OCI-LY1 (cell line): ENCODE results near the gene LRRC72.

Experiments used
- H2AFZ ChIP-seq: fragments of 200-600 bp; sonication (generic), shearing (Covaris generic); 2 replicates; pipeline ENCODE4 v1.6.0; 2014; ENCODE audit warnings: antibody characterized with exemption, mild to moderate bottlenecking, low read length
- H3F3A ChIP-seq: fragments of 200-600 bp; sonication (generic), shearing (Covaris generic); 2 replicates; pipeline ENCODE4 v1.6.0; 2014; ENCODE audit warnings: mild to moderate bottlenecking, antibody characterized with exemption, low read length, moderate library complexity; ENCODE audit not compliant: insufficient read depth
- H3K27ac ChIP-seq: fragments of 200-600 bp; sonication (generic); 2 replicates; pipeline ENCODE4 v1.5.1; 2014; ENCODE audit warnings: low read length, mixed run types, mild to moderate bottlenecking, low read depth; ENCODE audit not compliant: poor library complexity, severe bottlenecking
- H3K27me3 ChIP-seq: fragments of 200-600 bp; sonication (generic); 2 replicates; pipeline ENCODE4 v1.6.0; 2014; ENCODE audit warnings: antibody characterized with exemption, mild to moderate bottlenecking, low read length, moderate library complexity; ENCODE audit not compliant: insufficient read depth
- H3K36me3 ChIP-seq: fragments of 200-600 bp; sonication (generic); 2 replicates; pipeline ENCODE4 v1.6.1; 2014; ENCODE audit warnings: mild to moderate bottlenecking, antibody characterized with exemption, low read length, moderate library complexity, mixed read lengths; ENCODE audit not compliant: insufficient read depth
- H3K4me1 ChIP-seq: fragments of 200-600 bp; sonication (generic); 2 replicates; pipeline ENCODE4 v1.5.1; 2014; ENCODE audit warnings: mild to moderate bottlenecking, low read length, moderate library complexity; ENCODE audit not compliant: insufficient read depth, severe bottlenecking
- H3K4me2 ChIP-seq: fragments of 200-600 bp; sonication (generic), shearing (Covaris generic); 2 replicates; pipeline ENCODE4 v1.6.1; 2014; ENCODE audit warnings: low read length
- H3K4me3 ChIP-seq: fragments of 200-600 bp; sonication (generic); 2 replicates; pipeline ENCODE4 v1.5.1; 2014; ENCODE audit warnings: low read length, low read depth, mild to moderate bottlenecking, mixed read lengths; ENCODE audit not compliant: poor library complexity, severe bottlenecking
- H3K79me2 ChIP-seq: fragments of 200-600 bp; shearing (Covaris generic); 2 replicates; pipeline ENCODE4 v1.6.1; 2016; ENCODE audit warnings: mixed run types, low read length, mixed read lengths; ENCODE audit not compliant: insufficient read depth
- H3K9ac ChIP-seq: fragments of 200-600 bp; sonication (generic), shearing (Covaris generic); 2 replicates; pipeline ENCODE4 v1.6.1; 2014; ENCODE audit warnings: mild to moderate bottlenecking, low read length, mixed read lengths
- H3K9me2 ChIP-seq: fragments of 200-600 bp; sonication (generic), shearing (Covaris generic); 2 replicates; pipeline ENCODE4 v1.6.1; 2014; ENCODE audit warnings: low read depth, mild to moderate bottlenecking, low read length, mixed read lengths
- H3K9me3 ChIP-seq: fragments of 200-600 bp; shearing (Covaris generic); 2 replicates; pipeline ENCODE4 v1.6.1; 2014; ENCODE audit warnings: low read length, mixed read lengths
- H4K20me1 ChIP-seq: fragments of 200-600 bp; sonication (generic), shearing (Covaris generic); 2 replicates; pipeline ENCODE4 v1.6.0; 2016; ENCODE audit warnings: mild to moderate bottlenecking, low read length; ENCODE audit not compliant: insufficient read depth
- CTCF ChIP-seq: fragments of 200-600 bp; sonication (generic), shearing (Covaris generic); IDR thresholded peaks from 2 replicates; pipeline ENCODE4 v1.5.1; 2017; ENCODE audit warnings: mild to moderate bottlenecking, antibody characterized with exemption, low read length, moderate library complexity, mixed read lengths
- EZH2 ChIP-seq: fragments of 200-600 bp; sonication (generic), shearing (Covaris generic); IDR thresholded peaks from 2 replicates; pipeline ENCODE4 v1.8.0; 2017; ENCODE audit warnings: borderline replicate concordance, mixed run types, mild to moderate bottlenecking, antibody characterized with exemption, low read length, moderate library complexity, mixed read lengths

Gene LRRC72

DNA sequence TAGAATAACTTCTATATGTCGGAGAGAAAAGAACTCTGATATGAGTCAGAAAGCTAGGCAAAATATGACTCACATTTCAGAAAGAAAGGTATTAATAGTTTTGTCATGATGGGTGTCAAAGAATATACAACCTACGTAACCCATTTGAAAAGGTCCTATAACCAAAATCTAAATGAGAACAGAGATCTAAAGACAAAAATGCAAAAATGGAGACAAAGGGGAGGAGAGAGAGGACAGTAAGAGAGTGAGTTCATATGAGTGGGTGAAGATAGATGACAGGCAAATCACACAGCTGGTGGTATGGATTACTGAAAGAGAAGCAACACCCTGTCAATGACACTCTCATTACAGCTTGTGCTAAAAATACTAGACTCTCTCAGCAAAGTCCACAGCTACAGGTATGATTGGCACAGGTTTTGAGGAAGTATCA, 93.4 kb downstream of the LRRC72 start:
- Histone ChIP-seq H4K20me1 (no peaks in the 10 kb centered on the region), H3K79me2 (no peaks in the 10 kb centered on the region), H3F3A (no peaks in the 10 kb centered on the region), H2AFZ (no peak overlapping the region), H3K36me3 (no peaks in the 10 kb centered on the region), H3K9me2 (no peaks in the 10 kb centered on the region), H3K9ac (no peak overlapping the region), H3K27ac (no peak overlapping the region), H3K27me3 (no peaks in the 10 kb centered on the region), H3K9me3 (no peaks in the 10 kb centered on the region), H3K4me2 (no peak overlapping the region), H3K4me3 (no peak overlapping the region), H3K4me1 (peaks cover 7% of the 10 kb centered on the region)
- TF ChIP-seq CTCF (no peak), EZH2 (no peak)

DNA sequence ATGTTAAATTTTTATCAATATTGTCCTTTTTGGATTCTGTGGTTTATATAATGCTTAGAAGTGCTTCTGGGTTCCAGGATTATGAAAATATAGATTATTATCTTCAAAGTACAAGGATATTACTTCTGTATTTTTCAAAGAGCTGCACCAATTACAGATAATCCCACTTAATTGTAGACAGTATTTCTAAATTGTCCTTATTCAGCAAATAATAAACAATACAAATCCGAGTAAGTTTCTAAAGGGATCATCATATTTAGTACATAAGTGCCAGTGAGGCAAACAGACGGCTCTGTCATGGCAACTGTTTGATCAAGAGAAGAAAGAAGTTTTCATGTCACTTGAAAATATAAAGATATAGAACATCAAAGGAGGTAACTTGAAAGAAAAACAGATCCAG, 99.8 kb downstream of the LRRC72 start:
- no peak overlapping the region for H3K4me3 ChIP-seq
- H3K36me3 ChIP-seq, result no peaks in the 10 kb centered on the region
- no peaks in the 10 kb centered on the region for H3K27me3 ChIP-seq
- no peaks in the 10 kb centered on the region for H3K4me1 ChIP-seq
- H3K4me2 ChIP-seq, result no peak overlapping the region
- H3F3A ChIP-seq, result no peaks in the 10 kb centered on the region
- no peaks in the 10 kb centered on the region for H3K9me3 ChIP-seq
- H2AFZ ChIP-seq, result no peak overlapping the region
- H3K79me2 ChIP-seq, result no peaks in the 10 kb centered on the region
- no peak overlapping the region for H3K9ac ChIP-seq
- H3K27ac ChIP-seq, result no peak overlapping the region
- no peak for TF ChIP-seq CTCF
- no peak for TF ChIP-seq EZH2
- no peaks in the 10 kb centered on the region for H3K9me2 ChIP-seq
- H4K20me1 ChIP-seq, result no peaks in the 10 kb centered on the region

GRCh38 chr7:16627236-16627635, 100.6 kb downstream of the LRRC72 start:
- Histone ChIP-seq H3K36me3 (no peaks in the 10 kb centered on the region), H4K20me1 (no peaks in the 10 kb centered on the region), H3K27me3 (no peaks in the 10 kb centered on the region), H3K4me2 (no peak overlapping the region), H3F3A (no peaks in the 10 kb centered on the region), H3K79me2 (no peaks in the 10 kb centered on the region), H3K4me3 (no peak overlapping the region), H2AFZ (no peak overlapping the region), H3K9me3 (no peaks in the 10 kb centered on the region), H3K9me2 (no peaks in the 10 kb centered on the region), H3K9ac (no peak overlapping the region), H3K27ac (no peak overlapping the region), H3K4me1 (no peaks in the 10 kb centered on the region)
- no peak for TF ChIP-seq CTCF
- no peak for TF ChIP-seq EZH2
